ENCODE data around the gene RAD51D. TPM values are rescaled to one million over a fixed set of nuclear protein-coding genes. Genes with fewer than 3 reads are reported as not detected.

The RAD51D gene
- total and polyA plus RNA-seq, 10 of the 15 experiments (the other 5 are each of a cell fraction or from before 2014, with no cell fraction given): 2.6 to 29.3 (median 13.5) TPM

DNA sequence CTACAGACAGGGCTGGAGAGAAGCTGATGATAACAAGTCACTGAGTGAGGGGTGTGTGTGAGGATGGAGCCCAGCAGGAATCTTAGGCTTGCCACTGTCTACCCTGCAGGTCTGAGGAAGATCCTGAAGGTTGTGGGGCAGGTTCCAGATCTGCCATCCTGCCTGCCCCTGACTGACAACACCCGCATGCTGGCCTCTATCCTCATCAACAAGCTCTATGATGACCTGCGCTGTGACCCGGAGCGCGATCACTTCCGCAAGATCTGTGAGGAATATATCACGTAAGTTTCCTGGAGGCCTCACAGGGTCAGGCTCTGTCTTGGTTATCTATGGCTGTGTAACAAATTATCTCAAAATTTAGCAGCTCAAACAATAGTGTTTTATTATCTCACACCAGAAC, 44.2 kb upstream of the RAD51D start:
- 83% methylated on average over 7 of the region's 7 CpGs for WGBS (ENCODE audit: insufficient coverage, insufficient replicate concordance, low lambda C conversion rate, missing lambda C conversion rate)
- CTCF ChIA-PET: no interaction called here
- intact Hi-C loops (cut with micrococcal nuclease; ENCODE audit: unreplicated experiment): no loop called here
- in situ Hi-C loops (cut with MboI): loop anchor here (10.0 kb wide), 1 partner anchor 581 kb away; no protein-coding TSS in a partner anchor
- RAD21 ChIA-PET (ENCODE audit: unreplicated experiment): no interaction called here
- H3K4me1 ChIP-seq (ENCODE audit: control insufficient read depth, insufficient read depth, low read length): no peaks in the 10 kb centered on the region
- H3K9me3 ChIP-seq (replicated peaks; ENCODE audit: control insufficient read depth, insufficient read depth, low read length): no peaks in the 10 kb centered on the region
- DNase-seq (ENCODE audit: low read depth, low spot score) (no peak), FAIRE-seq (no peak), ATAC-seq (no peak)
- no peak overlapping the region for H3K9ac ChIP-seq (ENCODE audit: control insufficient read depth, insufficient read depth, low read length)
- H3K79me2 ChIP-seq (ENCODE audit: control insufficient read depth, insufficient read depth, low read length): no peaks in the 10 kb centered on the region
- H3K27me3 ChIP-seq (replicated peaks in 1 of 2; ENCODE audit: control insufficient read depth in 2 of 2, insufficient read depth in 2 of 2, low read length in 1 of 2): peaks cover 1 to 3% of the 10 kb centered on the region in 2 experiments; a peak in 3 of 4 replicates
- no peak overlapping the region for H3K4me2 ChIP-seq (ENCODE audit: control insufficient read depth, insufficient read depth)
- H2AFZ ChIP-seq (ENCODE audit: control insufficient read depth, low read depth, low read length): no peak overlapping the region
- no peaks in the 10 kb centered on the region for H4K20me1 ChIP-seq (ENCODE audit: control insufficient read depth, insufficient read depth)
- SMC1A ChIA-PET (ENCODE audit: uncharacterized antibody, unreplicated experiment): no interaction called here
- no peak overlapping the region for H3K4me3 ChIP-seq
- TF ChIP-seq YBX1 (IDR thresholded peaks at IDR 0.05) (no peak), FOS (IDR thresholded peaks at IDR 0.05; ENCODE audit: borderline replicate concordance, extremely low read depth, insufficient read length) (no peak)
- no peaks in the 10 kb centered on the region for H3K36me3 ChIP-seq (ENCODE audit: control insufficient read depth in 2 of 2, insufficient read depth in 2 of 2, low read length in 1 of 2)
- BruUV-seq (replicated peaks): no TSS peak
- POLR2A ChIA-PET: no interaction called here
- no peak overlapping the region for H3K27ac ChIP-seq (ENCODE audit: control insufficient read depth, insufficient read depth)

DNA sequence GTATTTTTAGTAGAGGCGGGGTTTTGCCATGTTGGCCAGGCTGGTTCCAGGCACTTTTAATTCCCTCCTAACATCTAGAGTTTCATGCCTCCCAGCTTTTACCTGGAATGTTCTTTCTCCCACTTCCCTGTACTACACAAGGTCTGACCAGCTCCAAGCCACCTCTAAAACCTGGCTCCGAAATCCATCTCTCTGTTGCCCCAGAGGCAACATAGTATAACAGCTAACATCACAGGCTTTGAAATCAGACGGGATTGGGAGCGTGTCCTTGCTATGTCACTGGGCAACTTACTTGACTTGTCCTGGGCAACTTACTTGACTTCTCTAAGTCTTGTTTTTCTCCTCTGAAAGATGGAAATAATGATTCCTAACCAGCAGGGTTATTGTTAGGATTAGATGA, 43.1 kb upstream of the RAD51D start:
- no peaks in the 10 kb centered on the region for H3K36me3 ChIP-seq (ENCODE audit: control insufficient read depth in 2 of 2, insufficient read depth in 2 of 2, low read length in 1 of 2)
- H3K4me1 ChIP-seq (ENCODE audit: control insufficient read depth, insufficient read depth, low read length): no peaks in the 10 kb centered on the region
- no peak overlapping the region for H3K27ac ChIP-seq (ENCODE audit: control insufficient read depth, insufficient read depth)
- in situ Hi-C loops (cut with MboI) (loop anchor here (10.0 kb wide), 1 partner anchor 582 kb away; no protein-coding TSS in a partner anchor), intact Hi-C loops (cut with micrococcal nuclease; ENCODE audit: unreplicated experiment) (no loop called here)
- ATAC-seq (no peak), DNase-seq (ENCODE audit: low read depth, low spot score) (no peak), FAIRE-seq (no peak)
- no peak overlapping the region for H3K4me3 ChIP-seq
- TF ChIP-seq STAT1 (conservative IDR thresholded peaks at IDR 0.05) (no peak), MYC (IDR thresholded peaks at IDR 0.05; ENCODE audit: insufficient read depth, insufficient read length, insufficient replicate concordance, low read length, severe bottlenecking) (no peak), TCF7 (IDR thresholded peaks at IDR 0.05; ENCODE audit: borderline replicate concordance) (no peak), IRF5 (IDR thresholded peaks at IDR 0.05; ENCODE audit: borderline replicate concordance) (no peak), RELA (IDR thresholded peaks at IDR 0.05; ENCODE audit: borderline replicate concordance, partially characterized antibody) (no peak)
- H3K9ac ChIP-seq (ENCODE audit: control insufficient read depth, insufficient read depth, low read length): no peak overlapping the region
- ChIA-PET RAD21 (ENCODE audit: unreplicated experiment) (no interaction called here), CTCF (no interaction called here), POLR2A (interaction anchor here (0.6 kb wide), 1 partner anchor 406 kb away, joined by 3 read pairs; no protein-coding TSS in a partner anchor), SMC1A (ENCODE audit: uncharacterized antibody, unreplicated experiment) (no interaction called here)
- no TSS peak for BruUV-seq (replicated peaks)
- H3K27me3 ChIP-seq (replicated peaks in 1 of 2; ENCODE audit: control insufficient read depth in 2 of 2, insufficient read depth in 2 of 2, low read length in 1 of 2): peaks cover 1 to 3% of the 10 kb centered on the region in 2 experiments; a peak in 3 of 4 replicates
- H3K9me3 ChIP-seq (replicated peaks; ENCODE audit: control insufficient read depth, insufficient read depth, low read length): no peaks in the 10 kb centered on the region
- WGBS (ENCODE audit: insufficient coverage, insufficient replicate concordance, low lambda C conversion rate, missing lambda C conversion rate): 50% methylated on average over 4 of the region's 4 CpGs
- H3K79me2 ChIP-seq (ENCODE audit: control insufficient read depth, insufficient read depth, low read length): no peaks in the 10 kb centered on the region
- H2AFZ ChIP-seq (ENCODE audit: control insufficient read depth, low read depth, low read length): no peak overlapping the region
- H4K20me1 ChIP-seq (ENCODE audit: control insufficient read depth, insufficient read depth): no peaks in the 10 kb centered on the region
- no peak overlapping the region for H3K4me2 ChIP-seq (ENCODE audit: control insufficient read depth, insufficient read depth)
